Measurements from ENCODE around the gene TRIM10.

The TRIM10 gene

GRCh38 chr6:30111266-30111856 is 49.6 kb downstream of the TRIM10 start:
- Histone ChIP-seq H2AFZ (ENCODE audit: low read depth) (no peak overlapping the region), H3K36me3 (ENCODE audit: insufficient read depth) (no peaks in the 10 kb centered on the region), H4K20me1 (ENCODE audit: insufficient read depth) (no peaks in the 10 kb centered on the region), H3K4me3 (IDR thresholded peaks at IDR 0.05; ENCODE audit: insufficient read depth, low read depth, low read length) (no peak overlapping the region), H3K4me1 (ENCODE audit: low read depth, poor library complexity, severe bottlenecking) (peaks cover 53% of the 10 kb centered on the region), H3K27me3 (ENCODE audit: insufficient read depth, low read depth) (no peaks in the 10 kb centered on the region), H3K27ac (no peak overlapping the region), H3K9ac (no peak overlapping the region), H3K4me2 (peak overlapping the region; percentile 91; the same call in 1 of the 2 replicates), H3K79me2 (ENCODE audit: insufficient read depth, low read depth) (no peaks in the 10 kb centered on the region)
- TF ChIP-seq, protein P1, sequence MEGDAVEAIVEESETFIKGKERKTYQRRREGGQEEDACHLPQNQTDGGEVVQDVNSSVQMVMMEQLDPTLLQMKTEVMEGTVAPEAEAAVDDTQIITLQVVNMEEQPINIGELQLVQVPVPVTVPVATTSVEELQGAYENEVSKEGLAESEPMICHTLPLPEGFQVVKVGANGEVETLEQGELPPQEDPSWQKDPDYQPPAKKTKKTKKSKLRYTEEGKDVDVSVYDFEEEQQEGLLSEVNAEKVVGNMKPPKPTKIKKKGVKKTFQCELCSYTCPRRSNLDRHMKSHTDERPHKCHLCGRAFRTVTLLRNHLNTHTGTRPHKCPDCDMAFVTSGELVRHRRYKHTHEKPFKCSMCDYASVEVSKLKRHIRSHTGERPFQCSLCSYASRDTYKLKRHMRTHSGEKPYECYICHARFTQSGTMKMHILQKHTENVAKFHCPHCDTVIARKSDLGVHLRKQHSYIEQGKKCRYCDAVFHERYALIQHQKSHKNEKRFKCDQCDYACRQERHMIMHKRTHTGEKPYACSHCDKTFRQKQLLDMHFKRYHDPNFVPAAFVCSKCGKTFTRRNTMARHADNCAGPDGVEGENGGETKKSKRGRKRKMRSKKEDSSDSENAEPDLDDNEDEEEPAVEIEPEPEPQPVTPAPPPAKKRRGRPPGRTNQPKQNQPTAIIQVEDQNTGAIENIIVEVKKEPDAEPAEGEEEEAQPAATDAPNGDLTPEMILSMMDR (conservative IDR thresholded peaks at IDR 0.05; ENCODE audit: low read depth, low read length) = no peak

DNA sequence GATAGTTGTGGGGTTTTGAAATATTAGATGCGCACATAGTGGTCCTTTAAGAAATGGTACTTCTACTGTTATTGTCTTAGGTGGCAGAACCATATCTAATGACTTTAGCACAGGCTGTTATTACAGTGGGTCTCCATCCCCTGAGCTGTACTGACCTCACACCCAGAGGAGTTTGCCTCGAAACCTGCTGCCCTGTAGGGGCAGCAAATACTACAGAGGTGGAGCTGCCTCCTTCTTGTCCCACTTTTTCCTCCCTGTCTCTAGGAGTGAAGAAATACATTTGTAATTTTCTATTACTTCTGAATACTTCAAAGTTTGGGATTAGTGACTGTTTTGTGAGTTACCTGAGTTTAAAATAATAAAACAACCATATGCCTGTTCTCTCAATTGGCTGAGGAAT is 56.4 kb downstream of the TRIM10 start:
- Histone ChIP-seq H3K36me3 (ENCODE audit: insufficient read depth) (no peaks in the 10 kb centered on the region), H3K27ac (no peak overlapping the region), H3K4me3 (IDR thresholded peaks at IDR 0.05; ENCODE audit: insufficient read depth, low read depth, low read length) (no peak overlapping the region), H3K9ac (no peak overlapping the region), H2AFZ (ENCODE audit: low read depth) (no peak overlapping the region), H3K4me1 (ENCODE audit: low read depth, poor library complexity, severe bottlenecking) (peaks cover 42% of the 10 kb centered on the region), H3K79me2 (ENCODE audit: insufficient read depth, low read depth) (no peaks in the 10 kb centered on the region), H3K27me3 (ENCODE audit: insufficient read depth, low read depth) (peaks cover 19% of the 10 kb centered on the region; the same call in 1 of the 2 replicates), H4K20me1 (ENCODE audit: insufficient read depth) (no peaks in the 10 kb centered on the region), H3K4me2 (no peak overlapping the region)
- TF ChIP-seq, protein P1 (conservative IDR thresholded peaks at IDR 0.05; ENCODE audit: low read depth, low read length) = no peak

GRCh38 chr6:30103872-30104179 is 57.2 kb downstream of the TRIM10 start:
- peak overlapping the region; percentile 84 for H2AFZ ChIP-seq (ENCODE audit: low read depth)
- H3K4me2 ChIP-seq = peak overlapping the region; percentile 85
- peaks cover 25% of the 10 kb centered on the region; the same call in 1 of the 2 replicates for H3K27me3 ChIP-seq (ENCODE audit: insufficient read depth, low read depth)
- no peaks in the 10 kb centered on the region for H4K20me1 ChIP-seq (ENCODE audit: insufficient read depth)
- no peaks in the 10 kb centered on the region for H3K36me3 ChIP-seq (ENCODE audit: insufficient read depth)
- TF ChIP-seq, protein P1 (conservative IDR thresholded peaks at IDR 0.05; ENCODE audit: low read depth, low read length) = no peak
- no peaks in the 10 kb centered on the region for H3K79me2 ChIP-seq (ENCODE audit: insufficient read depth, low read depth)
- no peak overlapping the region for H3K27ac ChIP-seq
- no peak overlapping the region; the same call in 1 of the 2 replicates for H3K9ac ChIP-seq
- H3K4me1 ChIP-seq (ENCODE audit: low read depth, poor library complexity, severe bottlenecking) = peaks cover 42% of the 10 kb centered on the region
- H3K4me3 ChIP-seq (IDR thresholded peaks at IDR 0.05; ENCODE audit: insufficient read depth, low read depth, low read length) = no peak overlapping the region

- peaks cover 25% of the 10 kb centered on the region; the same call in 1 of the 2 replicates for H3K27me3 ChIP-seq (ENCODE audit: insufficient read depth, low read depth)
- H3K36me3 ChIP-seq (ENCODE audit: insufficient read depth) = no peaks in the 10 kb centered on the region
- peak overlapping the region; percentile 84 for H2AFZ ChIP-seq (ENCODE audit: low read depth)
- H3K4me3 ChIP-seq (IDR thresholded peaks at IDR 0.05; ENCODE audit: insufficient read depth, low read depth, low read length) = no peak overlapping the region
- TF ChIP-seq, protein P1 (conservative IDR thresholded peaks at IDR 0.05; ENCODE audit: low read depth, low read length) = peak; percentile 91
- peaks cover 42% of the 10 kb centered on the region for H3K4me1 ChIP-seq (ENCODE audit: low read depth, poor library complexity, severe bottlenecking)
- H3K79me2 ChIP-seq (ENCODE audit: insufficient read depth, low read depth) = no peaks in the 10 kb centered on the region
- peak overlapping the region; percentile 18; the same call in 1 of the 2 replicates for H3K9ac ChIP-seq
- peak overlapping the region; percentile 85 for H3K4me2 ChIP-seq
- H4K20me1 ChIP-seq (ENCODE audit: insufficient read depth) = no peaks in the 10 kb centered on the region
- H3K27ac ChIP-seq = peak overlapping the region; percentile 4; the same call in 1 of the 2 replicates
These were observed 57.8 kb downstream of the TRIM10 start for GRCh38 chr6:30102970-30103871.

Data from KMS-11 (cell line).